DND-41 (cell line): ENCODE measurements around the gene SLC28A3.

Experiments used
- ATAC-seq: fragments of 200-7000 bp; cut with Tn5 transposase; 3 replicates; pipeline ENCODE4 v1.9.1; 2021; ENCODE audit warnings: low read depth; ENCODE audit not compliant: insufficient read depth
- DNase-seq: peaks from one replicate; pipeline ENCODE4 v3.0.0-alpha.2; 2020
- H2AFZ ChIP-seq: 2 replicates; pipeline ENCODE4 v1.6.0; 2012; ENCODE audit warnings: low read depth, low read length
- H3K27ac ChIP-seq: 2 replicates; pipeline ENCODE4 v1.5.1; 2012; ENCODE audit warnings: low read length, inconsistent platforms
- H3K27me3 ChIP-seq: fragments of 200-600 bp; sonication (generic); 2 replicates; pipeline ENCODE4 v1.6.0; 2012; ENCODE audit warnings: low read length, mild to moderate bottlenecking, inconsistent platforms; ENCODE audit not compliant: insufficient read depth, poor library complexity
- H3K36me3 ChIP-seq: 2 replicates; pipeline ENCODE4 v1.5.1; 2012; ENCODE audit warnings: low read length, inconsistent platforms; ENCODE audit not compliant: insufficient read depth
- H3K4me1 ChIP-seq: 2 replicates; pipeline ENCODE4 v1.5.1; 2012; ENCODE audit warnings: mild to moderate bottlenecking, low read length; ENCODE audit not compliant: insufficient read depth
- H3K4me2 ChIP-seq: 2 replicates; pipeline ENCODE4 v1.6.0; 2012; ENCODE audit warnings: mild to moderate bottlenecking, moderate library complexity, low read length, inconsistent platforms; ENCODE audit not compliant: insufficient read depth
- H3K4me3 ChIP-seq, 2 experiments: fragments of 200-600 bp in 1 of 2; shearing (Covaris generic) in 1 of 2; 2 replicates each; pipeline ENCODE4 v1.5.1; 2012 to 2016; ENCODE audit warnings: inconsistent platforms in 2 of 2, low read length in 2 of 2, mild to moderate bottlenecking in 2 of 2, low read depth in 1 of 2, moderate library complexity in 1 of 2
- H3K79me2 ChIP-seq: 2 replicates; pipeline ENCODE4 v1.6.0; 2012; ENCODE audit warnings: low read length, inconsistent platforms; ENCODE audit not compliant: insufficient read depth
- H3K9ac ChIP-seq: 2 replicates; pipeline ENCODE4 v1.6.0; 2012; ENCODE audit warnings: low read depth, mild to moderate bottlenecking, inconsistent platforms, low read length, moderate library complexity
- H3K9me3 ChIP-seq: 2 replicates; pipeline ENCODE4 v1.5.1; 2012; ENCODE audit warnings: low read length, moderate library complexity, mild to moderate bottlenecking, inconsistent platforms; ENCODE audit not compliant: insufficient read depth, severe bottlenecking
- H4K20me1 ChIP-seq: 2 replicates; pipeline ENCODE4 v1.6.0; 2012; ENCODE audit warnings: low read length; ENCODE audit not compliant: insufficient read depth
- EZH2 ChIP-seq: IDR thresholded peaks from 3 replicates; pipeline ENCODE4 v1.6.1; 2012; ENCODE audit warnings: borderline replicate concordance, low read depth, mild to moderate bottlenecking, moderate library complexity, low read length, inconsistent platforms; ENCODE audit not compliant: severe bottlenecking
- TF ChIP-seq, protein P1 (sequence below): IDR thresholded peaks from 2 replicates; pipeline ENCODE4 v1.5.1; 2012; ENCODE audit warnings: borderline replicate concordance, low read length, moderate library complexity, mild to moderate bottlenecking; ENCODE audit not compliant: poor library complexity, severe bottlenecking; ENCODE audit errors: extremely low read depth

The SLC28A3 gene

DNA sequence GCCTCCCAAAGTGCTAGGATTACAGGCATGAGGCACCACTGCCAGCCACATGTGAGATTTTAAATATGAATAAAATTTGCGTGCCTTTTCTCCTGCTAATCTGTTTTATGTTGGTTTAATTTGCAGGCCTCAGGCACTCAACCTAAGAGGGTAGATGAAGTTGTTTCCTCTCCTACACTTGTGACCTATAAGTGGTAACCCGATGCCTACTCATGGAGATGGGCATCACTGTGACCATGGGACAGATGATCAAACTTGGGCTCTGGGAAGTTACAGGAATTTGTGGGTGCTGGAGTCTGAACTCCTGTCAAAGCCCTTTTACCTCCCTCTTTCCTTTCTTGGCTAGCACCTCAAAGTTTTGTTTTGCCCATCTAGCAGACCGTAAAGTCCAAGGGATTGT is 1.1 kb downstream of the SLC28A3 start:
- H2AFZ ChIP-seq: no peak overlapping the region
- no peaks in the 10 kb centered on the region for H3K27me3 ChIP-seq
- H3K9ac ChIP-seq: no peak overlapping the region

DNA sequence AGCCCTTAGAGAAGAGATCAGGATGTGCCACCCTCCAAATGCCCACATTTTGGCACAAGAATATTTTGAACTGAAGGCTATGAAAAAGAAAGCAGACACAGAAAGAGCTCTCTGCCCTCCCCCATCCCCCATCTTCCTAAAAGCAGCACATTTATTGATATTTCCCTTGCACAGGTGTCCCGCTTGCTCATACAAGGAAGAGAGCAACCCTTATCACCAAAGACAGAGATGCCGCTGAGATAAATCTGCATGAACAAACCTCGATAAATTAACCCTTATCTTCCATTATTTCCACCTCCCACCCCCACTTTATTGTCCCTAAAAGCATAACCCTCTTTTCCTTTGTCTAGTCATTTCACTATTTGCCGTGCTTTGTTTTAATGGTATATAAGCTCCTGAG is 1.8 kb downstream of the SLC28A3 start:
- TF ChIP-seq, protein P1, sequence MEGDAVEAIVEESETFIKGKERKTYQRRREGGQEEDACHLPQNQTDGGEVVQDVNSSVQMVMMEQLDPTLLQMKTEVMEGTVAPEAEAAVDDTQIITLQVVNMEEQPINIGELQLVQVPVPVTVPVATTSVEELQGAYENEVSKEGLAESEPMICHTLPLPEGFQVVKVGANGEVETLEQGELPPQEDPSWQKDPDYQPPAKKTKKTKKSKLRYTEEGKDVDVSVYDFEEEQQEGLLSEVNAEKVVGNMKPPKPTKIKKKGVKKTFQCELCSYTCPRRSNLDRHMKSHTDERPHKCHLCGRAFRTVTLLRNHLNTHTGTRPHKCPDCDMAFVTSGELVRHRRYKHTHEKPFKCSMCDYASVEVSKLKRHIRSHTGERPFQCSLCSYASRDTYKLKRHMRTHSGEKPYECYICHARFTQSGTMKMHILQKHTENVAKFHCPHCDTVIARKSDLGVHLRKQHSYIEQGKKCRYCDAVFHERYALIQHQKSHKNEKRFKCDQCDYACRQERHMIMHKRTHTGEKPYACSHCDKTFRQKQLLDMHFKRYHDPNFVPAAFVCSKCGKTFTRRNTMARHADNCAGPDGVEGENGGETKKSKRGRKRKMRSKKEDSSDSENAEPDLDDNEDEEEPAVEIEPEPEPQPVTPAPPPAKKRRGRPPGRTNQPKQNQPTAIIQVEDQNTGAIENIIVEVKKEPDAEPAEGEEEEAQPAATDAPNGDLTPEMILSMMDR: no peak
- no peak for TF ChIP-seq EZH2
- Histone ChIP-seq H3K27ac (no peak overlapping the region), H3K4me3 (no peak overlapping the region), H3K27me3 (no peaks in the 10 kb centered on the region), H4K20me1 (no peaks in the 10 kb centered on the region), H2AFZ (no peak overlapping the region), H3K4me2 (no peak overlapping the region), H3K4me1 (no peaks in the 10 kb centered on the region), H3K9me3 (no peaks in the 10 kb centered on the region), H3K79me2 (no peaks in the 10 kb centered on the region), H3K9ac (no peak overlapping the region), H3K36me3 (no peaks in the 10 kb centered on the region)
- DNase-seq (no peak), ATAC-seq (no peak)

More for the DNA sequence above, 1.1 kb downstream of the SLC28A3 start:
- ATAC-seq (no peak), DNase-seq (no peak)
- Histone ChIP-seq H3K79me2 (no peaks in the 10 kb centered on the region), H4K20me1 (no peaks in the 10 kb centered on the region), H3K4me2 (no peak overlapping the region), H3K9me3 (no peaks in the 10 kb centered on the region), H3K36me3 (no peaks in the 10 kb centered on the region), H3K4me1 (no peaks in the 10 kb centered on the region), H3K4me3 (no peak overlapping the region), H3K27ac (no peak overlapping the region)
- no peak for TF ChIP-seq EZH2
- TF ChIP-seq, protein P1: no peak

DNA sequence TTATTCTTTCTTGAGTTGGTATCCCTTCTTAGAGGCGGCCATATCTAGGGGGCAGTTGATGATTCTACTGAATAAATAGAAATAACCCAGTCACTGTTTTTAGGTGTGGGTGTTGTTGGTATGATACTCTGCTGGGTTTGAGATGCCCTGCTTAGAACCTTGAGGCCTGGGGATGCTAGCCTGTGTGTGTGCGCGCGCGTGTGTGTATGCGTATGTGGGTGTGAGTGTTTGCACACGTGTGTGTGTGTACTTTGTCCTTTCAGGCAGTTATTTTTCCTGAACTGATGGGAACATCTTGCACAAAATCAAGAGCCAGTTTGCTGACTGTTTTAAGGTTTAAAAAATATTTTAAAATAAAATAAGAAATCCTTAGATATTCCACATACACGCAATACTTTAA is 3.3 kb downstream of the SLC28A3 start:
- ATAC-seq: no peak
- Histone ChIP-seq H2AFZ (no peak overlapping the region), H3K9ac (no peak overlapping the region)

More for the DNA sequence above, 3.3 kb downstream of the SLC28A3 start:
- no peaks in the 10 kb centered on the region for H3K27me3 ChIP-seq
- H3K36me3 ChIP-seq: no peaks in the 10 kb centered on the region
- no peak overlapping the region for H3K4me3 ChIP-seq
- H3K4me2 ChIP-seq: no peak overlapping the region
- no peak overlapping the region for H3K27ac ChIP-seq
- TF ChIP-seq EZH2: no peak
- TF ChIP-seq, protein P1: no peak
- no peaks in the 10 kb centered on the region for H3K9me3 ChIP-seq
- no peaks in the 10 kb centered on the region for H3K4me1 ChIP-seq
- no peaks in the 10 kb centered on the region for H3K79me2 ChIP-seq
- H4K20me1 ChIP-seq: no peaks in the 10 kb centered on the region
- no peak for DNase-seq
